Nephron progenitor cell (in vitro differentiated cells): Measurements from ENCODE around the gene CEP95.
"Not testable (repeated sequence)": the region's sequence is repeated elsewhere in the genome, so short reads cannot be mapped to it uniquely, and the experiment has no call there.

Source experiments
- DNase-seq: peaks from one replicate; pipeline ENCODE4 v3.0.0; 2021
- H3K27ac Mint-ChIP-seq: 2 replicates; pipeline ENCODE4 v1.8.0; 2021; ENCODE audit warnings: mild to moderate bottlenecking, moderate library complexity, mixed read lengths
- H3K27me3 Mint-ChIP-seq: 2 replicates; pipeline ENCODE4 v1.8.0; 2021; ENCODE audit warnings: mild to moderate bottlenecking, low read depth, mixed read lengths; ENCODE audit not compliant: poor library complexity
- H3K36me3 Mint-ChIP-seq: 2 replicates; pipeline ENCODE4 v1.8.0; 2021; ENCODE audit warnings: low read depth, mixed read lengths
- H3K4me1 Mint-ChIP-seq: 2 replicates; pipeline ENCODE4 v1.8.0; 2021; ENCODE audit warnings: mixed read lengths
- H3K4me3 Mint-ChIP-seq: 2 replicates; pipeline ENCODE4 v1.8.0; 2021; ENCODE audit warnings: mild to moderate bottlenecking, moderate library complexity, mixed read lengths
- H3K9me3 Mint-ChIP-seq: 2 replicates; pipeline ENCODE4 v1.8.0; 2021; ENCODE audit warnings: mild to moderate bottlenecking, moderate library complexity, mixed read lengths
- CTCF ChIP-seq: fragments of 200-600 bp; sonication (generic); IDR thresholded peaks from 2 replicates; pipeline ENCODE4 v1.5.0; 2021; ENCODE audit warnings: antibody characterized with exemption

CEP95 gene

GRCh38 chr17:64574646-64575045 lies 67.9 kb downstream of the CEP95 start:
- no peak overlapping the region for H3K4me3 Mint-ChIP-seq

GRCh38 chr17:64575431-64575830 lies 68.7 kb downstream of the CEP95 start:
- Mint-ChIP-seq H3K27me3 (no peaks in the 10 kb centered on the region), H3K27ac (no peak overlapping the region), H3K9me3 (no peaks in the 10 kb centered on the region), H3K4me1 (no peaks in the 10 kb centered on the region), H3K36me3 (peaks cover 42% of the 10 kb centered on the region), H3K4me3 (no peak overlapping the region)
- TF ChIP-seq CTCF = no peak
- no peak for DNase-seq

More at GRCh38 chr17:64574646-64575045, 67.9 kb downstream of the CEP95 start:
- Mint-ChIP-seq H3K9me3 (no peaks in the 10 kb centered on the region), H3K4me1 (no peaks in the 10 kb centered on the region), H3K36me3 (peaks cover 41% of the 10 kb centered on the region), H3K27me3 (no peaks in the 10 kb centered on the region), H3K27ac (no peak overlapping the region)
- no peak for DNase-seq
- no peak for TF ChIP-seq CTCF

GRCh38 chr17:64577025-64577424 lies 70.2 kb downstream of the CEP95 start:
- not testable (repeated sequence) for H3K27ac Mint-ChIP-seq, H3K4me3 Mint-ChIP-seq, H3K27me3 Mint-ChIP-seq, H3K9me3 Mint-ChIP-seq, DNase-seq, H3K4me1 Mint-ChIP-seq
- peaks cover 44% of the 10 kb centered on the region for H3K36me3 Mint-ChIP-seq

GRCh38 chr17:64579917-64580316 lies 73.1 kb downstream of the CEP95 start:
- TF ChIP-seq CTCF = no peak
- Mint-ChIP-seq H3K36me3 (peaks cover 58% of the 10 kb centered on the region), H3K27ac (no peak overlapping the region), H3K4me3 (no peak overlapping the region), H3K4me1 (no peaks in the 10 kb centered on the region), H3K27me3 (no peaks in the 10 kb centered on the region), H3K9me3 (no peaks in the 10 kb centered on the region)
- no peak for DNase-seq

GRCh38 chr17:64580384-64581315 lies 73.9 kb downstream of the CEP95 start:
- Mint-ChIP-seq H3K27ac (no peak overlapping the region), H3K4me1 (no peaks in the 10 kb centered on the region), H3K36me3 (peaks cover 53% of the 10 kb centered on the region)

GRCh38 chr17:64583038-64583437 lies 76.3 kb downstream of the CEP95 start:
- DNase-seq = no peak
- no peak for TF ChIP-seq CTCF
- Mint-ChIP-seq H3K9me3 (no peaks in the 10 kb centered on the region), H3K27me3 (no peaks in the 10 kb centered on the region), H3K36me3 (peaks cover 36% of the 10 kb centered on the region), H3K4me3 (no peak overlapping the region), H3K27ac (no peak overlapping the region), H3K4me1 (no peaks in the 10 kb centered on the region)

More at GRCh38 chr17:64580384-64581315, 73.9 kb downstream of the CEP95 start:
- H3K4me3 Mint-ChIP-seq = no peak overlapping the region
- no peaks in the 10 kb centered on the region for H3K27me3 Mint-ChIP-seq
- DNase-seq = no peak
- no peaks in the 10 kb centered on the region for H3K9me3 Mint-ChIP-seq
- TF ChIP-seq CTCF = no peak
